Breast epithelium (tissue), 4 donors: Measurements from ENCODE around the gene FLNB. TPM values are rescaled to one million over a fixed set of nuclear protein-coding genes. Genes with fewer than 3 reads are reported as not detected.
"Not testable (repeated sequence)": the region's sequence is repeated elsewhere in the genome, so short reads cannot be mapped to it uniquely, and the experiment has no call there.

Experiments used
- DNase-seq, 2 donors: peaks; one replicate each; pipeline ENCODE4 v3.0.0-alpha.2; 2019; ENCODE audit warnings: low spot score in 2 of 2
- H3K27ac ChIP-seq, 2 donors: fragments of 200-600 bp; sonication (generic) in 1 of 2; one replicate each; pipeline ENCODE4 v1.5.1; 2016 to 2019; ENCODE audit warnings: mild to moderate bottlenecking in 1 of 2
- H3K27me3 ChIP-seq, 2 donors: fragments of 200-600 bp; sonication (generic) in 1 of 2; one replicate each; pipeline versions ENCODE4 v1.5.1 to v1.6.0; 2017 to 2019; ENCODE audit warnings: control low read depth in 1 of 2, mild to moderate bottlenecking in 1 of 2
- H3K36me3 ChIP-seq: fragments of 200-600 bp; one replicate; pipeline ENCODE4 v1.5.1; 2019
- H3K4me1 ChIP-seq, 2 donors: fragments of 200-600 bp; sonication (generic); one replicate each; pipeline ENCODE4 v1.5.1; 2016 to 2019; ENCODE audit warnings: control low read depth in 1 of 2
- H3K4me3 ChIP-seq, 3 donors: fragments of 200-600 bp; sonication (generic); 1 replicate in 2 of 3; 2 replicates in 1 of 3; pipeline ENCODE4 v1.5.1; 2016 to 2019; ENCODE audit warnings: mild to moderate bottlenecking in 3 of 3, moderate library complexity in 2 of 3
- H3K9me3 ChIP-seq, 2 donors: fragments of 200-600 bp; sonication (generic) in 1 of 2; one replicate each; pipeline ENCODE4 v1.5.1; 2016 to 2019; ENCODE audit warnings: control low read depth in 1 of 2
- POLR2A ChIP-seq: fragments of 450-650 bp; IDR thresholded peaks from one replicate; pipeline ENCODE4 v1.6.1; 2016; ENCODE audit warnings: antibody characterized with exemption, mild to moderate bottlenecking, moderate library complexity
- POLR2AphosphoS5 ChIP-seq, 3 donors: sonication (generic); formaldehyde crosslinking; IDR thresholded peaks; one replicate each; pipeline ENCODE4 v1.6.1; 2017; ENCODE audit warnings: antibody characterized with exemption in 3 of 3
- intact Hi-C: fragments of 100-400 bp; cut with DNase I; formaldehyde crosslinking; loops from one replicate; pipeline ENCODE4 v1.15.1; 2023; ENCODE audit warnings: low total_unique reads
- total RNA-seq, 3 donors: library from RNA; depleted of rRNA; stranded (reverse); fragments of >200 nt; gene quantifications; one replicate each; pipeline ENCODE4 v1.1.0, GENCODE V29; 2016
- TF ChIP-seq, protein P1 (sequence below), 3 donors: fragments of 450-650 bp; IDR thresholded peaks; one replicate each; pipeline ENCODE4 v1.5.1; 2016 to 2017; ENCODE audit warnings: antibody characterized with exemption in 3 of 3, mild to moderate bottlenecking in 3 of 3, moderate library complexity in 3 of 3

The FLNB gene
- total RNA-seq, 3 donors from 2014 or later: 40.3 to 242 (median 164) TPM

DNA sequence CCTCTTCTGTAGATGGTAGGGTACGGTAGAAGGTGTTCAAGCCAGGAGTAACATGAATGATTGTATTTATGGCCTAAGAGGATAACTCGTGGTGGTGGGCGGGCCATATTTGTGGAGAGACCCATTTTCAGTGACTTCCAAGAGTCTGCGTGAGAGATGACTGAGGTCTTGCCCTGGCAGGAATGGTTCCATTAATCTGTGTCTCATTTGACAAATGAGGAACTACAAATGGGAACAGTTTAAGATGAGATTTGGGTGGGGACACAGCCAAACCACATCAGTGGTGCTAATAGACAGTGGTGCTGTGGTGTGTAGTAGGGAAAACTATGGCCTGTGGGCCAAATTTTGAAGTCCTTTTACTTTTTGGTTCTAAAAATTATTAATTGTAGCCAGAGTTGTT is 47.1 kb downstream of the FLNB start:
- H3K4me3 ChIP-seq: no peak overlapping the region
- peaks cover 0 to 17% of the 10 kb centered on the region in 2 donors for H3K4me1 ChIP-seq
- no peaks in the 10 kb centered on the region for H3K36me3 ChIP-seq
- no peaks in the 10 kb centered on the region for H3K27me3 ChIP-seq
- TF ChIP-seq POLR2AphosphoS5 (IDR thresholded peaks at IDR 0.05) (no peak), POLR2A (no peak)
- TF ChIP-seq, protein P1, sequence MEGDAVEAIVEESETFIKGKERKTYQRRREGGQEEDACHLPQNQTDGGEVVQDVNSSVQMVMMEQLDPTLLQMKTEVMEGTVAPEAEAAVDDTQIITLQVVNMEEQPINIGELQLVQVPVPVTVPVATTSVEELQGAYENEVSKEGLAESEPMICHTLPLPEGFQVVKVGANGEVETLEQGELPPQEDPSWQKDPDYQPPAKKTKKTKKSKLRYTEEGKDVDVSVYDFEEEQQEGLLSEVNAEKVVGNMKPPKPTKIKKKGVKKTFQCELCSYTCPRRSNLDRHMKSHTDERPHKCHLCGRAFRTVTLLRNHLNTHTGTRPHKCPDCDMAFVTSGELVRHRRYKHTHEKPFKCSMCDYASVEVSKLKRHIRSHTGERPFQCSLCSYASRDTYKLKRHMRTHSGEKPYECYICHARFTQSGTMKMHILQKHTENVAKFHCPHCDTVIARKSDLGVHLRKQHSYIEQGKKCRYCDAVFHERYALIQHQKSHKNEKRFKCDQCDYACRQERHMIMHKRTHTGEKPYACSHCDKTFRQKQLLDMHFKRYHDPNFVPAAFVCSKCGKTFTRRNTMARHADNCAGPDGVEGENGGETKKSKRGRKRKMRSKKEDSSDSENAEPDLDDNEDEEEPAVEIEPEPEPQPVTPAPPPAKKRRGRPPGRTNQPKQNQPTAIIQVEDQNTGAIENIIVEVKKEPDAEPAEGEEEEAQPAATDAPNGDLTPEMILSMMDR (IDR thresholded peaks at IDR 0.05): no peak
- no peak overlapping the region for H3K27ac ChIP-seq
- DNase-seq: no peak
- intact Hi-C loops: no loop called here
- no peaks in the 10 kb centered on the region for H3K9me3 ChIP-seq

DNA sequence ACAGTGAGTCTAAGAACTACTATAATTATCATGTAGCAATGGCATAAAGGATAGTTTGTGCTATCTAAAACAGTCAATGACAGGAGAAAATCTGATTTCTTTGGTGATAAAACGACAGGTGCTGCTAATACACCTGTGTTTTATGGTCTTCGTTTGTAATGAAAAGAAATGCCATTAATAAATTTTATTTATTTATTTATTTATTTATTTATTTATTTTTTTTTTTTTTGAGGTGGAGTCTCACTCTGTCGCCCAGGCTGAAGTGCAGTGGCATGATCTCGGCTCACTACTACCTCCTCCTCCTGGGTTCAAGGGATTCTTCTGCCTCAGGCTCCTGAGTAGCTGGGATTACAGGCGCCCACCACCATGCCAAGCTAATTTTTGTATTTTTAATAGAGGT is 47.7 kb downstream of the FLNB start:
- DNase-seq, H3K27ac ChIP-seq, intact Hi-C loops, H3K36me3 ChIP-seq, H3K9me3 ChIP-seq, H3K4me3 ChIP-seq, H3K27me3 ChIP-seq: not testable (repeated sequence)
- H3K4me1 ChIP-seq: peaks cover 0 to 18% of the 10 kb centered on the region in 2 donors

DNA sequence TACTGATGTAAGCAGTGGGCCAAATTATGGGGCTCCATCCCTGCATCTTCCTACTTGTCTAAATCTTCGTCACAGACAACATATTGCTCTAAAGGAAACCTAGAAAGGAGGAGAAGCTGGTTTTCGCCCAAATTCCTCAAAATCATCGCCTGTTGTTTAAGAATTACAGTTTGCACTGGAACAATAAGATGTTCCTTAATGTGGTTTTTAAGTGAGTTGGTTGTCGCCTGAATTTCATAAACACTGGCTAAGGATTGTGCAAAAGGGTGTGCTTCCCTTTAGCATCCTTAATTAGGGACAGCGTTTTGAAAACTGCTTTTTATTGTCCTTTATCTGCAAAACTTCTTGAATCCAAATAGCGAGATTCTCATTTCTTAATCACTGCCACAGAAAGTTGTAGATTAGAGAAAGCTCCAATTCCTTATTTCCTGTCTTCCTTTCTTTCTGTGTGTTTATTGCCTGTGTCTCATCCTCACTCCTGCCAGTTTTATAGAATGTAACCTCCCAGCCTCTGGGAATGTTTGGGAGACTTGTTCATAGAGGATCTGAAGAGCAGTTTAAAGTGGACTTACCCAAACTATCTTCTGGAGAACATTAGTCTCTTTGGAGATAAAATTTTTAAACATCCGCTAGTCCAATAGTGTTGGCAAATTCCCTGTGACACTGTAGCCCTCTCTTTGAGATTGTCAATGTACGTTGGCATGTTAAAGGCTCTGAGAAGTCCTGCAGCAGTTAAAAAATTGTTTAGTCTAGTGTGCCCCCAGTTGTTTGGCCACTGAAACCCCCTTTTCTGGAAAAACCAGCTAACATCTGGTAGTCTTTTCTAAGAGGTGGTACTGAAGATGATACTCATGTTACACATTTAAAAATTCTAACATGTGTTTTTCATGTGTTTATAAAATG is 50.4 kb downstream of the FLNB start:
- Histone ChIP-seq H3K4me1 (peaks cover 0 to 11% of the 10 kb centered on the region in 2 donors), H3K9me3 (no peaks in the 10 kb centered on the region), H3K4me3 (no peak overlapping the region), H3K27me3 (no peaks in the 10 kb centered on the region), H3K36me3 (no peaks in the 10 kb centered on the region), H3K27ac (peak overlapping the region in 1 of 2 donors; percentile 39)
- DNase-seq: no peak
- no peak for TF ChIP-seq POLR2A
- TF ChIP-seq, protein P1 (IDR thresholded peaks at IDR 0.05): no peak
- TF ChIP-seq POLR2AphosphoS5 (IDR thresholded peaks at IDR 0.05): no peak
- intact Hi-C loops: no loop called here

DNA sequence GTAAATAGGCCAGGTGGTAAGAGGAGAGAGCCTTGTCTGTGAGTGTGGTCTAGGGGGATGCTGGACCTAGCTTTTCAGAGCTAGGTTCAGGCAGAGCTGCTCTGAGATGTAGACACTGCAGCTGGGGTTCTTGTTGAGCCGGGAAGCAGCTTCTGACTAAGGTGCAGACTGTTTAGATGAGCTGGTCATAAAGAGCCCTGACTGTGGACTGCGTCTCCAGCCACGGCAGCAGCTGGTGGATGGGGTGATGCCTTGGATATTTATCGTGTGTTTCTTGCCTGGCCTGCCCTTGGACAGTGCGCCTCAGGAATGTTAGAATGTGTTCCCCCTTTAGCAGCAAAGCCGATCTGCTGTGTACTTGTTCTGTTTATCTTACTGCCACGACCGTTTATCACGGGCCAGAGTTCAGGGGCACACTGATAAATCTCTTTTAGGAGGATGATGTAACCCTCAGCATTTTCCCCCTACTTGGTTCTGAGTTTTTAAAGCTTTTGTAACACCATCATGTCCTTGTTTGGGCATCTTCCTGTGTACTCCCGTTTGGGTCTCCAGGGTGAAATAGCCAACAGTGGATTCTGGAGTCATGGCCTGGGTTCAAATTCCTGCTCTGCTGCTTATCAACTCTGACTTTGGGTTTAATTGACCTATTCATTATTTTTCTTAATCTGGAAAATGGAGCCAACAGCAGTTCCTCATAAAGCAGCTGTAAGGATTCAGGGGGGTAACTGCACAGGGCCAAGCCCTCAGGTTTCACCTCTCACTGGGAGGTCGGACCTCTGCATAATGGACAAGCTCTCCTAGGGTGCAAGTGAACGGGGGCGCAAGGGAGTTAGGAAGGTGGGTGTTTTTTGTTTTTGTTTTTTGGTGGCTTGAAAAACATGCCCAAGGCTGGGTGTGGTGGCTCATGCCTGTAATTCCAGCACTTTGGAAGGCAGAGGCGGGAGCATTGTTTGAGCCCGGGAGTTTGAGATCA is 51.4 kb downstream of the FLNB start:
- Histone ChIP-seq H3K4me1 (peaks cover 0 to 11% of the 10 kb centered on the region in 2 donors), H3K9me3 (no peaks in the 10 kb centered on the region), H3K4me3 (no peak overlapping the region), H3K27ac (peak overlapping the region; percentile 17 to 36), H3K36me3 (no peaks in the 10 kb centered on the region), H3K27me3 (no peaks in the 10 kb centered on the region)
- peak in 1 of 3 donors; percentile 64 for TF ChIP-seq POLR2AphosphoS5 (IDR thresholded peaks at IDR 0.05)
- TF ChIP-seq, protein P1 (IDR thresholded peaks at IDR 0.05): no peak
- no peak for DNase-seq
- intact Hi-C loops: no loop called here

DNA sequence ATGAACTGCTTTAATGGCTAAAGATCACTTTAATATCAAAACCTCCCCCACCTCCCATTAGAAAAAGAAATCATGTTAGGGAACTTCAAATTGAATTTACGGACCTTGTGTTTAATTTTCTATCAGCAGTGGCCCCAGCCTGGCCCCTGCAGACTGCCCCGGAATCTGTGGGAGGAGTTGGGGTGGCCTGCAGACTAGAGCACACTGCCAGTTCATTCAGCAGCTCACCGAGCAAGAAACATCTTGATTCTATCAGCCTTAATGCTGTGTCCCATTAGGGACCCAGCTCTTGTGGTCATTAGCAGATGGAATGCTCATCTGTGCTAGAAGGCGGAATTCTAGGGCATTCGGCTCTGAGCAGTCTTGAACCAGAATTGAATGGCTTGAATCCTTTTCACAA is 54.2 kb downstream of the FLNB start:
- Histone ChIP-seq H3K27ac (peak overlapping the region in 1 of 2 donors; percentile 10), H3K36me3 (no peaks in the 10 kb centered on the region), H3K9me3 (no peaks in the 10 kb centered on the region), H3K27me3 (no peaks in the 10 kb centered on the region), H3K4me1 (peaks cover 0 to 11% of the 10 kb centered on the region in 2 donors), H3K4me3 (no peak overlapping the region)
- no peak for TF ChIP-seq POLR2AphosphoS5 (IDR thresholded peaks at IDR 0.05)
- no peak for TF ChIP-seq POLR2A
- TF ChIP-seq, protein P1 (IDR thresholded peaks at IDR 0.05): no peak
- no peak for DNase-seq
- intact Hi-C loops: no loop called here
